HG02759 (cell line): ENCODE data around the gene TCAP.
"Not testable (repeated sequence)": the region's sequence is repeated elsewhere in the genome, so short reads cannot be mapped to it uniquely, and the experiment has no call there.

ENCODE experiments used
- ATAC-seq: cut with Tn5 transposase; IDR thresholded peaks from one replicate; pipeline ENCODE4 v1.9.1; 2021; ENCODE audit warnings: mild to moderate bottlenecking, moderate library complexity; ENCODE audit not compliant: unreplicated experiment

Gene TCAP

GRCh38 chr17:39702901-39703893 lies 38.0 kb downstream of the TCAP start:
- no peak for ATAC-seq

- no peak for ATAC-seq
Measured at GRCh38 chr17:39703913-39704312, 38.8 kb downstream of the TCAP start.

- ATAC-seq = no peak
Measured at GRCh38 chr17:39704821-39705551, 39.8 kb downstream of the TCAP start.

- no peak for ATAC-seq
Measured at GRCh38 chr17:39705786-39706348, 40.7 kb downstream of the TCAP start.

GRCh38 chr17:39706383-39706782 lies 41.2 kb downstream of the TCAP start:
- no peak for ATAC-seq

GRCh38 chr17:39706921-39707337 lies 41.8 kb downstream of the TCAP start:
- ATAC-seq = no peak

- no peak for ATAC-seq
Measured at GRCh38 chr17:39709319-39709997, 44.3 kb downstream of the TCAP start.

- no peak for ATAC-seq
Measured at GRCh38 chr17:39709998-39710964, 45.1 kb downstream of the TCAP start.

GRCh38 chr17:39711071-39711470 lies 45.9 kb downstream of the TCAP start:
- ATAC-seq = not testable (repeated sequence)

GRCh38 chr17:39711851-39712250 lies 46.7 kb downstream of the TCAP start:
- no peak for ATAC-seq

GRCh38 chr17:39714234-39714633 lies 49.1 kb downstream of the TCAP start:
- no peak for ATAC-seq

- no peak for ATAC-seq
Measured at GRCh38 chr17:39715375-39716072, 50.4 kb downstream of the TCAP start.
